Cerebellar nuclear complex (tissue), 1 donor: ENCODE results near the gene CPNE5.

ENCODE experiments used
- DNase-seq, 2 experiments: peaks; one replicate each; lab custom pipeline; 2025; lab: John Stamatoyannopoulos, UW

CPNE5 gene

GRCh38 chr6:36834576-36835341 lies 4.5 kb downstream of the CPNE5 start:
- DNase-seq = no peak

GRCh38 chr6:36833182-36833789 lies 6.0 kb downstream of the CPNE5 start:
- no peak for DNase-seq

- no peak for DNase-seq
Measured at GRCh38 chr6:36832313-36832712, 6.9 kb downstream of the CPNE5 start.

GRCh38 chr6:36830577-36830976 lies 8.7 kb downstream of the CPNE5 start:
- no peak for DNase-seq

GRCh38 chr6:36829919-36830544 lies 9.2 kb downstream of the CPNE5 start:
- DNase-seq = peak in 1 of 2 experiments; percentile 60

- no peak for DNase-seq
Measured at GRCh38 chr6:36827261-36828079, 11.8 kb downstream of the CPNE5 start.

GRCh38 chr6:36826520-36827227 lies 12.6 kb downstream of the CPNE5 start:
- DNase-seq = no peak

GRCh38 chr6:36825994-36826393 lies 13.2 kb downstream of the CPNE5 start:
- DNase-seq = no peak

- no peak for DNase-seq
Measured at GRCh38 chr6:36825452-36825851, 13.8 kb downstream of the CPNE5 start.

GRCh38 chr6:36824253-36824652 lies 15.0 kb downstream of the CPNE5 start:
- DNase-seq = no peak

- no peak for DNase-seq
Measured at GRCh38 chr6:36823421-36824096, 15.7 kb downstream of the CPNE5 start.

GRCh38 chr6:36822506-36823269 lies 16.6 kb downstream of the CPNE5 start:
- DNase-seq = no peak

GRCh38 chr6:36821581-36822335 lies 17.5 kb downstream of the CPNE5 start:
- DNase-seq = no peak

GRCh38 chr6:36820700-36821580 lies 18.3 kb downstream of the CPNE5 start:
- no peak for DNase-seq

GRCh38 chr6:36818756-36819155 lies 20.5 kb downstream of the CPNE5 start:
- DNase-seq = no peak

- DNase-seq = no peak
Measured at GRCh38 chr6:36817847-36818246, 21.4 kb downstream of the CPNE5 start.

GRCh38 chr6:36817176-36817817 lies 21.9 kb downstream of the CPNE5 start:
- no peak for DNase-seq
